Panc1 (cell line): Measurements from ENCODE around the gene CMPK1. TPM values are rescaled to one million over a fixed set of nuclear protein-coding genes. Genes with fewer than 3 reads are reported as not detected.

ENCODE experiments used
- ATAC-seq: fragments of 200-7000 bp; cut with Tn5 transposase; 2 replicates; pipeline ENCODE4 v1.9.1; 2020; ENCODE audit warnings: mild to moderate bottlenecking, moderate library complexity
- BruUV-seq: library from RNA; stranded (reverse); fragments of 400-500 nt; replicated peaks from 2 replicates; lab custom pipeline; 2021; lab: Mats Ljungman, UMichigan
- CTCF ChIA-PET: fragments of 300-600 bp; sonication (Branson Sonifier 250); formaldehyde crosslinking; loops from one replicate; lab custom pipeline; 2022; ENCODE audit warnings: antibody characterized with exemption; lab: Charles Lee
- POLR2A ChIA-PET: fragments of 300-600 bp; sonication (Branson Sonifier 250); formaldehyde crosslinking; loops from one replicate; lab custom pipeline; 2022; ENCODE audit warnings: antibody characterized with exemption; lab: Charles Lee
- DNase-seq: peaks from one replicate; pipeline ENCODE4 v3.0.0-alpha.2; 2010; ENCODE audit warnings: low read depth, low spot score
- H3K27ac ChIP-seq: 2 replicates; pipeline ENCODE4 v1.5.1; 2011; ENCODE audit warnings: mild to moderate bottlenecking, low read length, inconsistent platforms
- H3K27me3 ChIP-seq: fragments of 200-500 bp; sonication (Bioruptor generic); 2 replicates; pipeline ENCODE4 v1.6.0; 2014; ENCODE audit warnings: low read length, inconsistent platforms; ENCODE audit not compliant: control insufficient read depth, insufficient read depth
- H3K36me3 ChIP-seq: fragments of 200-500 bp; sonication (Bioruptor generic); 2 replicates; pipeline ENCODE4 v1.5.1; 2014; ENCODE audit warnings: inconsistent platforms, mild to moderate bottlenecking, low read length, moderate library complexity; ENCODE audit not compliant: control insufficient read depth, insufficient read depth
- H3K4me1 ChIP-seq: 2 replicates; pipeline ENCODE4 v1.5.1; 2011; ENCODE audit warnings: inconsistent platforms, mild to moderate bottlenecking, low read length, moderate library complexity; ENCODE audit not compliant: control insufficient read depth, insufficient read depth
- H3K4me3 ChIP-seq, 2 experiments: 2 replicates each; pipeline ENCODE4 v1.5.1; 2011 to 2012; ENCODE audit warnings: low read depth in 2 of 2, low read length in 2 of 2, mild to moderate bottlenecking in 2 of 2, inconsistent platforms in 1 of 2, moderate library complexity in 1 of 2
- H3K9me3 ChIP-seq: fragments of 200-500 bp; sonication (Bioruptor generic); 2 replicates; pipeline ENCODE4 v1.5.1; 2014; ENCODE audit warnings: low read depth, mild to moderate bottlenecking, inconsistent platforms, low read length, moderate library complexity; ENCODE audit not compliant: control insufficient read depth, insufficient read depth
- CTCF ChIP-seq: fragments of 450-650 bp; IDR thresholded peaks from 2 replicates; pipeline ENCODE4 v1.5.1; 2017; ENCODE audit warnings: mild to moderate bottlenecking
- POLR2AphosphoS5 ChIP-seq: IDR thresholded peaks from 2 replicates; pipeline ENCODE4 v1.6.1; 2012; ENCODE audit warnings: mild to moderate bottlenecking, low read depth, low read length, moderate library complexity
- REST ChIP-seq, 2 experiments: IDR thresholded peaks; 2 replicates each; pipeline ENCODE4 v1.6.1; 2011 to 2012; ENCODE audit warnings: low read depth in 2 of 2, control low read depth in 1 of 2, low read length in 1 of 2, mild to moderate bottlenecking in 1 of 2, moderate library complexity in 1 of 2; ENCODE audit not compliant: insufficient read depth in 1 of 2
- SIN3A ChIP-seq: IDR thresholded peaks from 2 replicates; pipeline ENCODE4 v1.6.1; 2012; ENCODE audit warnings: low read depth, mild to moderate bottlenecking, low read length, moderate library complexity, borderline replicate concordance; ENCODE audit not compliant: insufficient read depth
- TCF7L2 ChIP-seq: IDR thresholded peaks from 2 replicates; pipeline ENCODE4 v1.6.1; 2011; ENCODE audit warnings: mild to moderate bottlenecking, low read depth, low read length, inconsistent platforms
- in situ Hi-C: cut with HindIII; loops from 2 replicates; pipeline ENCODE4 v1.10.0; 2016; ENCODE audit warnings: low sequenced_read_pairs, low pct_unique_long_range_greater_than_20kb
- intact Hi-C: fragments of 100-400 bp; cut with micrococcal nuclease; formaldehyde crosslinking; loops from one replicate; pipeline ENCODE4 v1.10.0; 2022; ENCODE audit not compliant: unreplicated experiment
- total RNA-seq: library from RNA; stranded (reverse); gene quantifications from one replicate; pipeline ENCODE4 v1.2.1, GENCODE V29; 2021; ENCODE audit not compliant: unreplicated experiment

Gene CMPK1
- total RNA-seq, 1 experiment from 2014 or later: 85.1 TPM

- Histone ChIP-seq H3K27me3 (no peaks in the 10 kb centered on the region; the same call in 1 of the 2 replicates), H3K4me1 (no peaks in the 10 kb centered on the region), H3K9me3 (no peaks in the 10 kb centered on the region), H3K4me3 (no peak overlapping the region), H3K27ac (no peak overlapping the region), H3K36me3 (no peaks in the 10 kb centered on the region)
- in situ Hi-C loops: no loop called here
- ATAC-seq: no peak
- ChIA-PET POLR2A (no interaction called here), CTCF (interaction anchor here (1.1 kb wide), 1 partner anchor 329 kb away, joined by 4 read pairs; no protein-coding TSS in a partner anchor)
- intact Hi-C loops: no loop called here
- TF ChIP-seq SIN3A (no peak), POLR2AphosphoS5 (no peak), TCF7L2 (no peak), CTCF (no peak)
- no TSS peak for BruUV-seq
- DNase-seq: no peak
Measured at GRCh38 chr1:47396671-47397196, 63.1 kb downstream of the CMPK1 start.

- in situ Hi-C loops: no loop called here
- DNase-seq: no peak
- CTCF ChIA-PET: interaction anchor here (0.6 kb wide), 1 partner anchor 187 kb away, joined by 4 read pairs; no protein-coding TSS in a partner anchor
Measured at GRCh38 chr1:47399138-47399845, 65.7 kb downstream of the CMPK1 start.

More at GRCh38 chr1:47399138-47399845, 65.7 kb downstream of the CMPK1 start:
- H3K4me3 ChIP-seq: no peak overlapping the region
- H3K27me3 ChIP-seq: no peaks in the 10 kb centered on the region
- H3K27ac ChIP-seq: no peak overlapping the region
- ATAC-seq: no peak
- no peaks in the 10 kb centered on the region for H3K36me3 ChIP-seq
- no TSS peak for BruUV-seq
- no peaks in the 10 kb centered on the region for H3K4me1 ChIP-seq
- TF ChIP-seq SIN3A (no peak), POLR2AphosphoS5 (no peak), REST (IDR thresholded peaks at IDR 0.05; ENCODE audit: insufficient read depth in 1 of 2, low read depth in 2 of 2, low read length in 1 of 2) (no peak), CTCF (no peak), TCF7L2 (no peak)
- H3K9me3 ChIP-seq: no peaks in the 10 kb centered on the region
- intact Hi-C loops: no loop called here
- POLR2A ChIA-PET: no interaction called here
